ENCODE data around the gene TBC1D14. TPM values are rescaled to one million over a fixed set of nuclear protein-coding genes. Genes with fewer than 3 reads are reported as not detected.
"Not testable (repeated sequence)": the region's sequence is repeated elsewhere in the genome, so short reads cannot be mapped to it uniquely, and the experiment has no call there.

TBC1D14 gene
- total and polyA plus RNA-seq, 5 donors: 20.1 to 44.8 (median 41.3) TPM

DNA sequence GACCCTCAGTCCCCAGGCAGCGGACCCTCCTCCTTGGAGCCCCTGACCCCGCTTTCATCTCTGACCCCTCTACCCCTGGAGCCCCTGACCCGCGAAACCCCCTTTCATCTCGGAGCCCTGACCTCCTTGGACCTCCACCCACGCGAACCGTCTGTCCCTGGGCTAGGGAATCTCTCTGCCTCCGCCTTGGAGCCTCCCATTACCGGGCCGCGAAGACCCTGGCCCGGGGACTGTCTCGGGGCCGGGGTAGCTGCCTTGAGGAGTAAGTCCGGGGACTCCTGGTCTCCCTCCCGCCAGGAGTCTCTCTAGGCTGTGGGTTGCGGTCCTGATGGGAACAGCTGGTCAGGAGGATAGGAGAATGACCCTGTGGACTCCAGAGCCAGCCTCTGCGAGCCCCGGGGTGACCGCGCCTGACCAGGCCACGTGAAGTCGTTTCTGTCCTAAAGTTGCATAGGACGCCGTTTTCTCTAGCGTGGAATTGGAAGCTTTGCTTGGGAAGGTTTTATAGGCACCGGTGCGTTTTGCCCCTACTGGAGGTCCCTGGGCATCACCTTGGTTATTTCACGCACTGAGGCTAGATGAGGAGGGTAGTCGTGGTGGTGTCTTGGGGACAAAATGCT, 824 bp downstream of the TBC1D14 start:
- ATAC-seq: no peak
- Histone ChIP-seq H3K27me3 (ENCODE audit: control insufficient read depth, insufficient read depth) (no peaks in the 10 kb centered on the region), H3K4me3 (ENCODE audit: low read length) (peak overlapping the region; percentile 73), H3K9me3 (ENCODE audit: control insufficient read depth, low read length) (no peaks in the 10 kb centered on the region), H3K27ac (ENCODE audit: low read length) (no peak overlapping the region), H3K4me1 (ENCODE audit: control insufficient read depth, insufficient read depth, low read length) (peaks cover 10% of the 10 kb centered on the region)
- WGBS: 28% methylated on average over 31 of the region's 31 CpGs
- intact Hi-C loops (cut with DNase I): loop anchor here in 1 of 4 donors (5.0 kb wide), 1 partner anchor 157 kb away; the partner anchor contains the start of gene GRPEL1
- DNase-seq: peak in 1 of 3 donors; percentile 62

DNA sequence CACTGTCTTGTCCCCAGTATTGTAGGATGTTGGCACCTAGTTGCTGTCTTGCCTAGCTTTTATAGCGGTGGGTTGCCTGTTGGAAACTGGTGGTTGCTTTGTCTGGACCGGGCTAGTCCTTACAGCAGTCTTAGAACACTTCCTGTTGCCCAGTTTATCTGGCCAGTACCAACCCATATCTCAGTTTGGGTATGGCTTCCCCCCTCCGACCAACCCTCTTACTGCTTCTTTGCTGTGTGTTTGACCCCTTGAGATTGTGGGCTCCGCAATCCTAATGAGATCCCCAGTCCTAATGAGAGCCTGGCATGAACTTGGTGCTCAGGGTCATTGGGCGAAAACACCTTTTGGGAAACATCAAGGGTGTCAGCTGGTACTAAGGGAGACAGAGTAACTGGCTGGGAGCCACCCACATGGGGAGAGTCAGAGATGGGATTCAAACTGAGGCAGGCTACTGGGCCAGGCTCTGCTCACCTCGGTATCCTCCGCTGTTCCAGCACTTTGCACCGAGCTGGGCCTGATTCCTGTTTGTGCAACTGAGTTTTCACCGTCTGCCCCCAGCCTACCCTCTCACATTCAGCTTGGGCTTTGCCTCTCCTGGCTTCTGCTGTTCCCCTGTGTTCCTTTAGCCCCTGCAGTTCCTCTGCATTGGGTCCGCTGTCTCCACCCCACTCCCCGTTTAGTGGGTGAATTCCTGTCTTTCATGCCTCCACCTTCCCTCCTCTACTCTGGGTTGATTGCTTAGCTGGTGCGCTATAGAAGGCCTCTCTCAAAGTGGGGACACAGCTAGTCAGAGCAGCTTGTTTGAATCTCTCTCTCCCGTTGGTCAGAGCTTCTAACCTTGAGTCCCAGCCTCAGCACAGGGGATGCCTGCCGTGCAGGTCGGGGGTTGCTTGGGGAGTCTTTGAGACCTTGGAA, 1.6 kb downstream of the TBC1D14 start:
- DNase-seq: no peak
- intact Hi-C loops (cut with DNase I): loop anchor here in 1 of 4 donors (5.0 kb wide), 1 partner anchor 156 kb away; the partner anchor contains the start of gene GRPEL1
- ATAC-seq: no peak
- Histone ChIP-seq H3K27ac (ENCODE audit: low read length) (no peak overlapping the region), H3K4me3 (ENCODE audit: low read length) (no peak overlapping the region), H3K4me1 (ENCODE audit: control insufficient read depth, insufficient read depth, low read length) (peaks cover 10% of the 10 kb centered on the region), H3K27me3 (ENCODE audit: control insufficient read depth, insufficient read depth) (no peaks in the 10 kb centered on the region), H3K9me3 (ENCODE audit: control insufficient read depth, low read length) (no peaks in the 10 kb centered on the region)
- WGBS: 91% methylated on average over 15 of the region's 15 CpGs

DNA sequence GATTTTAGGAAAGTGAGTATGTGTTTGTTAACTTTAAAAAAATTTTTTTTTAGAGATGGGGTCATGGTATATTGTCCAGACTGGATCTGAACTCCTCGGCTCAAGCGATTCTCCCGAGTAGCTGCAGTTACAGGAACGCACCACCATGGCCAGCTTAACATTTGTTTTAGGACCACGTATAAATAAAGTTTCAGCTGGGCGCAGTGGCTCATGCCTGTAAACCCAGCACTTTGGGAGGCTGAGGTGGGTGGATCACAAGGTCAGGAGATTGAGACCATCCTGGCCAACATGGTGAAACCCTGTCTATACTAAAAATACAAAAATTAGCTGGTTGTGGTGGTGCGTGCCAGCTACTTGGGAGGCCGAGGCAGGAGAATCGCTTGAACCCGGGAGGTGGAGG, 2.3 kb downstream of the TBC1D14 start:
- H3K27ac ChIP-seq (ENCODE audit: low read length); DNase-seq; ATAC-seq; H3K9me3 ChIP-seq (ENCODE audit: control insufficient read depth, low read length); H3K27me3 ChIP-seq (ENCODE audit: control insufficient read depth, insufficient read depth); H3K4me3 ChIP-seq (ENCODE audit: low read length): not testable (repeated sequence)
- 86% methylated on average over 10 of the region's 10 CpGs for WGBS
- intact Hi-C loops (cut with DNase I): loop anchor here in 1 of 4 donors (5.0 kb wide), 1 partner anchor 155 kb away; the partner anchor contains the start of gene GRPEL1
- H3K4me1 ChIP-seq (ENCODE audit: control insufficient read depth, insufficient read depth, low read length): peaks cover 15% of the 10 kb centered on the region

- Histone ChIP-seq H3K27ac (ENCODE audit: low read length) (no peak overlapping the region), H3K9me3 (ENCODE audit: control insufficient read depth, low read length) (no peaks in the 10 kb centered on the region), H3K4me1 (ENCODE audit: control insufficient read depth, insufficient read depth, low read length) (peaks cover 19% of the 10 kb centered on the region), H3K4me3 (ENCODE audit: low read length) (no peak overlapping the region), H3K27me3 (ENCODE audit: control insufficient read depth, insufficient read depth) (no peaks in the 10 kb centered on the region)
- DNase-seq (no peak), ATAC-seq (peak in 1 of 2 donors; percentile 9)
- intact Hi-C loops (cut with DNase I): loop anchor here in 1 of 4 donors (5.0 kb wide), 1 partner anchor 155 kb away; the partner anchor contains the start of gene GRPEL1
- WGBS: 39% methylated on average over 4 of the region's 4 CpGs
These were observed 2.8 kb downstream of the TBC1D14 start for GRCh38 chr4:6912441-6912840.

- Histone ChIP-seq H3K4me3 (ENCODE audit: low read length) (no peak overlapping the region), H3K27me3 (ENCODE audit: control insufficient read depth, insufficient read depth) (no peaks in the 10 kb centered on the region), H3K4me1 (ENCODE audit: control insufficient read depth, insufficient read depth, low read length) (peaks cover 18% of the 10 kb centered on the region), H3K9me3 (ENCODE audit: control insufficient read depth, low read length) (no peaks in the 10 kb centered on the region), H3K27ac (ENCODE audit: low read length) (no peak overlapping the region)
- ATAC-seq (no peak), DNase-seq (no peak)
- intact Hi-C loops (cut with DNase I): loop anchor here in 1 of 4 donors (5.0 kb wide), 1 partner anchor 154 kb away; the partner anchor contains the start of gene GRPEL1
- WGBS: 96% methylated on average over 6 of the region's 6 CpGs
These were observed 3.8 kb downstream of the TBC1D14 start for GRCh38 chr4:6913350-6913905.

DNA sequence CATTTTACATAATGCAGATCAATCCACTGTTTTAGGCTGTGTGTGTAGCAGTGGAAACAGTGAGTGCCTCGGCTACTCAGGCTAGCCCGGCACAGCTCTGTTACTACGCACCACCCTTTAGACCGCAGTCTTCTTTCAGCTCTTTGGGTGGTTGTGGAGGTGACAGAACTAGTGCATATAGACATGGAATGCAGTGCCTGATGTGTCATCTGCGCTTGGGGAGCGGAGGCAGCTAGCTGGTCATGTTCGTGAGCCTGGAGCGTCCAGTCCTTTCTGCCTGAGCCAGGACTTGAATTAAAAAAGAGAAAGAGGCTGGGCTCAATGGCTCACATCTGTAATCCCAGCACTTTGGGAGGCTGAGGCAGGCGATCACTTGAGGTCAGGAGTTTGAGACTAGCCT, 4.8 kb downstream of the TBC1D14 start:
- Histone ChIP-seq H3K9me3 (ENCODE audit: control insufficient read depth, low read length) (no peaks in the 10 kb centered on the region), H3K27ac (ENCODE audit: low read length) (no peak overlapping the region), H3K4me1 (ENCODE audit: control insufficient read depth, insufficient read depth, low read length) (peaks cover 14% of the 10 kb centered on the region), H3K27me3 (ENCODE audit: control insufficient read depth, insufficient read depth) (no peaks in the 10 kb centered on the region), H3K4me3 (ENCODE audit: low read length) (no peak overlapping the region)
- ATAC-seq (no peak), DNase-seq (no peak)
- WGBS: 88% methylated on average over 9 of the region's 9 CpGs
- intact Hi-C loops (cut with DNase I): loop anchor here in 1 of 4 donors (5.0 kb wide), 1 partner anchor 153 kb away; the partner anchor contains the start of gene GRPEL1

DNA sequence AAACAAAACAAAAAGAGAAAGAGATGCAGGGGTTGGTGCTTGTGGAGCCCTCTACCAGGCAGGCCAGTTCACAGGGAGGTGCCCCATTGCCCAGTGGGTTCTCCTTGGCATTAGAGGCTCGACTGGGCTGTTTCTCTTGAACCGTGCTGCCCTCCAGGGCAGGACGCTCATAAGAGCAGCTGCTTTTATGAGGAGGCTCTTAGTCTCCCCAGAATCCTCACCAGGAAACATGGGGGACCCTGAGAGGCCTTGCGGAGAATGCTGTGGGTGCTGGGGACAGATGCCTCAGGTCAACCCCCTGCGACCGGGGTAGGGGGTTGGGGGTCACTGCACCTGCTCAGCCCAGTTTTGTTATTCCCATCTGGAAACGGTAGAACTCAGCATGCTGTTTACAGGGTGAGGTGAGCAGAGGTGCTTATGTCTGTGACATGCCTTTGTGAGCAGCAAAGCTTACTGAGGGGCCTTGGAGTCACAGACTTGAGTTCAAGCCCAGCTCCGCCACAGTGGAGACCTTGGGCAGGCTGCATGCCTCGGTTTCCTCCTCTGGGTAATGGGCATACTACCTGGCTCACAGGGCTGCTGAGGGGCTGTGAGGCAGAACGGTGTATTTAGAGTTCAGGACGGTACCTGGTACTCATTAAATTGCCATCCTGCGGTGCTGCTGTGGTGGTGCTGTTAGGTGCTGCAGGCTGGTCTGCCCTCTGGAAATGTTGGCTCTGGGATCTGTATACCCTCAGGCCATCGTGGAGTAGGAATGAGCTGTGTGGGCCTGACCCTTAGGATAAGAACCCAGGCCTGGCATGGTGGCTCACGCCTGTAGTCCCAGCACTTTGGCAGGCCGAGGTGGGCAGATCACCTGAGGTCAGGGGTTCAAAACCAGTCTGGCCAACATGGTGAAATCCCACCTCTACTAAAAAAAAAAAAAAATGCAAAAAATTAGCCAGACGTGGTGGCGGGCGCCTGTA, 5.7 kb downstream of the TBC1D14 start:
- no peak overlapping the region for H3K27ac ChIP-seq (ENCODE audit: low read length)
- H3K4me1 ChIP-seq (ENCODE audit: control insufficient read depth, insufficient read depth, low read length): peaks cover 13% of the 10 kb centered on the region
- H3K9me3 ChIP-seq (ENCODE audit: control insufficient read depth, low read length): no peaks in the 10 kb centered on the region
- DNase-seq (no peak), ATAC-seq (no peak)
- intact Hi-C loops (cut with DNase I): no loop called here
- no peak overlapping the region for H3K4me3 ChIP-seq (ENCODE audit: low read length)
- H3K27me3 ChIP-seq (ENCODE audit: control insufficient read depth, insufficient read depth): no peaks in the 10 kb centered on the region
- WGBS: 95% methylated on average over 18 of the region's 18 CpGs

DNA sequence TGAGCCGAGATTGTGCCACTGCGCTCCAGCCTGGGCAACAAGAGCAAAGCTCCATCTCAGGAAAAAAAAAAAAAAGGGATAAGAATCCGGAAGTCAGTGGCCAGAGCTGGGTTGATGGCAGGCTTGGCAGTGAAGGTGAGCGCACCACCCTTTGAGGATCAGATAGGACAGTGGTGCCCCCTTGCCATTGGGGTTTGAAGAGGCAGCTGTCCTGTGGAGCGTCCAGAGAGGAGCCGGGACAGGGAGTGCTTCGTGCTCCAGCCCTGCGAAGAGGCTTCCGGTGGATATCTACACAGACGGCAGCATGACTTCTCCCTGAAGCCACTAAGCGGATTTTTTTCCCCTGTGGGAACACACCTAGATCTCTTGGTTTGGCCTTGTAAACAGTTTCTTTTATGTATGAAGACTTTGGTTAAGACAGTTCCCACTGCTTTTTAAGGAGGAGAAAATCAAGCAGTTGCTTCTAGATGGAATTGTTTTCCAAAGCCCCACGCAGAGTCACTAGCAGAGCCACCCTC, 6.5 kb downstream of the TBC1D14 start:
- 89% methylated on average over 12 of the region's 12 CpGs for WGBS
- H3K4me1 ChIP-seq (ENCODE audit: control insufficient read depth, insufficient read depth, low read length): peaks cover 10% of the 10 kb centered on the region

DNA sequence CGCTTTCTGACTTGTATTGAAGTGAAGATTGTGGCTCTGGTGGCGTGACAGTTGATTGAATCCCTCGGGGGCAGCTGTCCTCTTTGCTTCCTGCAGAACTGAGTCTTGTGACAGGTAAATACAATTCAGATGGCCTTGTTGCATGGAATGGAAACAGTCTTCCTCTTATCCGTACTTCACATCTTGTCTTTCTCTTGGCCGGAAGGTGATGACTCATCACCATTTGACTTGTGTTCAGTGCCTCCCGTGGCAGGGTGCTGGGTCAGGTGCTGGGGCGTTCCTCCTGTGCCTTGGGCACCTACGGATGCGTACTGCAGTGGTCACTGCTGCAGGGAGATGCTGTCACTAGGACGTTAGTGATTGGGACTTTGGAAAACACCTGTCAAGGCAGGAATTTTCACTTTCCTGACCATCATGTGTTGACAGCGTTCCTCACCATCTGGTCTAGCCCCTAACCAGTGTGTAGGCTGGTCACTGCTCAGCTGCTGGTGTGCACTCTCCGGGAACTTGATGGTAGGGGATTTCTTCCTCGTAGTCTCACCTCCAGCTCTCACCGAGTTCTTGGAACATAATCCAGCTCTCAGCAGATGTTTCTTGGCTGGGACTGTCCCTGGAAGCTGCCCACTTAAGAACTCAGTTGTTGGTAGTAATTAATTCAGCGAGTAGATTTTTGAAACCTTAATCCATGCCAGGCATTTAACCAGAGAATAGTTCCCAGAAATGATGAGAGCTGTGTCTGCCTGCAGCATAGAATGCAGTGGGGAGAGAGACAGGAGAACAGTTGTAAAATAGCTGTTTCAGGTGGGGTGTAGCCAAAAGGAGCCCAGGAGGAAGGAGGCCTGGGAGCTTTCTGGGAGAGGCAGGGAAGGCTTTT, 7.2 kb downstream of the TBC1D14 start:
- Histone ChIP-seq H3K4me3 (ENCODE audit: low read length) (no peak overlapping the region), H3K27me3 (ENCODE audit: control insufficient read depth, insufficient read depth) (no peaks in the 10 kb centered on the region), H3K9me3 (ENCODE audit: control insufficient read depth, low read length) (no peaks in the 10 kb centered on the region), H3K27ac (ENCODE audit: low read length) (no peak overlapping the region), H3K4me1 (ENCODE audit: control insufficient read depth, insufficient read depth, low read length) (peaks cover 10% of the 10 kb centered on the region)
- peak in 1 of 2 donors; percentile 37 for ATAC-seq
- DNase-seq: no peak
- intact Hi-C loops (cut with DNase I): no loop called here
- WGBS: 64% methylated on average over 15 of the region's 15 CpGs

More for the DNA sequence above, 6.5 kb downstream of the TBC1D14 start:
- DNase-seq: no peak
- no peaks in the 10 kb centered on the region for H3K9me3 ChIP-seq (ENCODE audit: control insufficient read depth, low read length)
- H3K27ac ChIP-seq (ENCODE audit: low read length): no peak overlapping the region
- H3K4me3 ChIP-seq (ENCODE audit: low read length): no peak overlapping the region
- H3K27me3 ChIP-seq (ENCODE audit: control insufficient read depth, insufficient read depth): no peaks in the 10 kb centered on the region
- no peak for ATAC-seq
- intact Hi-C loops (cut with DNase I): no loop called here

Data from right cardiac atrium (tissue), 5 donors.